GM21528 (cell line): ENCODE results near the gene DPEP3.
A peak's percentile ranks its signal among the peaks of the same experiment; 100 is the strongest.
"Not testable (repeated sequence)": the region's sequence is repeated elsewhere in the genome, so short reads cannot be mapped to it uniquely, and the experiment has no call there.

Experiments
- ATAC-seq: cut with Tn5 transposase; IDR thresholded peaks from one replicate; pipeline ENCODE4 v1.9.1; 2021; ENCODE audit warnings: mild to moderate bottlenecking, moderate library complexity; ENCODE audit not compliant: unreplicated experiment, low FRiP score

DPEP3 gene, protein sequence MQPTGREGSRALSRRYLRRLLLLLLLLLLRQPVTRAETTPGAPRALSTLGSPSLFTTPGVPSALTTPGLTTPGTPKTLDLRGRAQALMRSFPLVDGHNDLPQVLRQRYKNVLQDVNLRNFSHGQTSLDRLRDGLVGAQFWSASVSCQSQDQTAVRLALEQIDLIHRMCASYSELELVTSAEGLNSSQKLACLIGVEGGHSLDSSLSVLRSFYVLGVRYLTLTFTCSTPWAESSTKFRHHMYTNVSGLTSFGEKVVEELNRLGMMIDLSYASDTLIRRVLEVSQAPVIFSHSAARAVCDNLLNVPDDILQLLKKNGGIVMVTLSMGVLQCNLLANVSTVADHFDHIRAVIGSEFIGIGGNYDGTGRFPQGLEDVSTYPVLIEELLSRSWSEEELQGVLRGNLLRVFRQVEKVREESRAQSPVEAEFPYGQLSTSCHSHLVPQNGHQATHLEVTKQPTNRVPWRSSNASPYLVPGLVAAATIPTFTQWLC

DNA sequence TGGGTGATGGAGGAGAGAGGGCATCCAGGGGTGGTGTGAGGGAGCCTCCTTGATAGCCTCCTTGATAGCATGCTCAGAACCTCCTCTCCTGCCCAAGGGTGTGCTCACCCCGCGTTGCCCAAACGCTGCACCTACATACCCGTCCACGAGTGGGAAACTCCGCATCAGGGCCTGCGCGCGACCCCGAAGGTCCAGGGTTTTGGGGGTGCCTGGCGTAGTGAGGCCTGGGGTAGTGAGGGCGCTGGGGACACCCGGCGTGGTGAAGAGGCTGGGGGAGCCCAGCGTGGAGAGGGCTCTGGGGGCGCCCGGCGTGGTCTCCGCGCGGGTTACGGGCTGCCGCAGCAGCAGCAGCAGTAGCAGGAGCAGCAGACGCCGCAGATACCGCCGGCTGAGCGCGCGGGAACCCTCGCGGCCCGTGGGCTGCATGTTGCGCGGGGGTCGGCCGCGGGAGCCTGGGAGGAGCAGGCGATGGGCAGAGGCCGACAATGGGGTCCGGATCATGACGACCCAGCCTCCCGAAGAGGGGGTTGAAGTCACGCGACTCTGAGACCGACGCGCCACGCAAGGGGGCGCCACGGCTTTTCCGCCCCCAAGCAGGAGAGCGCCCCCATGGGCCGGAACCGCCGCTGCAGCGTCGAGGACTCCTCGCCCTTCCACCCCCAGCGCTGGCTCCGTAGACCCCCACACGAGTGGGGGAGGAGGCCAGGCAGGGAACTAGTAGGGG lies at the start of gene DPEP3:
DPEP3 (minus strand) TSS at position 545 of the 724 bp plus-strand sequence; CDS start at position 426, 119 bp downstream.
- no peak for ATAC-seq

DNA sequence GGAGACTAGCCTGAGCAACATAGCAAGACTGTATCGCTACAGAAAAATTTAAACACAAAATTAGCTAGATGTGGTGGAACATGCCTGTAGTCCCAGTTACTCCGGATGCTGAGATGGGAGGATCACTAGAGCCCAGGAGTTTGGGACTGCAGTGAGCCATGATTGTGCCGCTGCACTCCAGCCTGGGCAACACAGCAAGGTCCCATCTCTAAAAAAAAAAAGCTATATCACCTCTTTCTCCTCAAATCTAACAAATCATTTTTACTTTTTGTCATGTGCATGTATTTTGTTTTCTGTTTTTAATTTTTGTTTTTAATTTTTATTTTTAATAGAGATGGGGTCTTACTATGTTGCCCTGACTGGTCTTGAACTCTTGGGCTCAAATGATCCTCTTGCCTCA lies 48.7 kb upstream of the DPEP3 start:
- ATAC-seq: no peak

DNA sequence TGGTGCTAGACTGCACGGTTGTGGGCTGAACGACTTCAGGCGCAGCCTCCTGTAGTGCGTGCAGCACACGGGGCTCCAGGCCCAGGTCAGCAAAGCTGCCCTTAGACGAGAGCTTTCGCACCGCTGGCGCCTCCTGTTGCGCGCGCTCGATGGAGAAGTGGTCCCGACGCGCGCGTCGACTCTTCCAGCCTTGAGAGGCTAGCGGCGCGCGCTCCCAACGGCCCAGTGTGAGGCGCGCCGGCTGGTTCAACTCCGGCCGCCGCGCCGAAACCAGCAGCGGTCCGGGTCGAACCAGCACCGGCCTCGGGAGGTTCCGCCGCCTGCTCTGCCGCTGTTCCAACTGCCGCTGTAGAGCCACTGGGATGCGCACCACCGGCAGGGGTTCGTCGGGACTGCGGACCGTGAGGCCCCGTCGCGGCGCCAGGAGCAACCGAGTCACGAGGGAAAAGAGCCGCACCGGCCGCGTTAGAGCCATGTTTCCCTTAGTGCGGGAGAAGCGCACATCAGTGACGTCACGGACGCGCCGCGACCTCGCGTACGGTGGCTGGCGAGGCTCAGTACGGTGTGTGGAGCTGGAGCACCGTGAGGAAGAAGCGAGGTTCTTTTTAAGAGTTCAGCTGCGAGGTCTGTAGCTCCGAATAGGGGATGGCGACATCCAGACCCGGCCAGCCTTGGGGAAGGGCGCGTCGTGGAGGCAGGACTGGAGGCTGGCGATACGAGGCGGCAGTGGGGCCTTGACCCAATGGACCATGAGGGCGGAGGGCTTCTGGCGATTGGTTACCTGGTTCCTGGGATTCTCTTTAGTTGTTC lies 42.6 kb upstream of the DPEP3 start, which contains the start of the genes DDX28 and DUS2:
DDX28 (minus strand) TSS at position 505 of the 810 bp plus-strand sequence; CDS start at position 475, 30 bp downstream.
DUS2 (plus strand) TSS at position 557 of the 810 bp plus-strand sequence. CDS start 14,740 bp downstream, outside the sequence.
- peak; percentile 78 for ATAC-seq

DNA sequence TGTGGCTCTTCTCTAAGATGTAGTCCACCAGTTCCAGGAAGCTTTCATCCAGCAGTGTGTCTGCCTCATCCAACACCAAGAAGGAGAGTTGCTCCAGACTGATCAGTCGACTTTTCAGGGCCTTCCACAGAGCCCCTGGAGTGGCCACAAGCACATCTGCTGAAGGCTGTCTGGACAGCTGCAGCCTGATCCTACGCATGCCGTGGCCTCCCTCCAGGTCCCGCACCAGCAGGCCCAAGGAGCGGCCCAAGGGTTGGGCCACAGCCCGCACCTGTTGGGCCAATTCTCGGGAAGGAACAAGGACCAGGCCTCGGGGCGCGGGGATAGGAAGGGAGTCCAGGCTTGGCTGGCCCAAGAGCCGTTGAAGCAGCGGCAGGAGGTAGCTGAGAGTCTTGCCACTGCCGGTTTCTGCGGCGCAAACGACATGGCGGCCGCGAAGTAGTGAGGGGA lies 42.0 kb upstream of the DPEP3 start:
- peak; percentile 18 for ATAC-seq

DNA sequence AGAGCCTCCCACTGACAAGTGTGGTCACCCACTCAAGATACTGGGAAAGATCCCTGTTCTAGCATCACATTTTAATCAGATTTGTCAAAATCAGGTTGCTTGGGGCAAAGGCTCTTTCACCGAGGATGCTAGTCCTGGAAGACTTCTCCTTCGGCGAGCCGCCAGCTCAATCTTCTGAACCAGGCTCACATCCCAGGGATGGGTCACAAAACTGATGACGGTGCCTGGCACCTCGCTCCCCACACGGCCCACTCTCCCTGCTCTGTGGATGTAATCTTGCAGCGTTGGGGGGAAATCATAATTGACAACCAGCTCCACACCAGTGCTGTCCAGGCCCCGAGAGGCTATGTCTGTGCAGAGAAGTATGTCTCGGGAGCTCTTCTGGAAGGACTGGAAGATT lies 41.2 kb upstream of the DPEP3 start:
- ATAC-seq: no peak

DNA sequence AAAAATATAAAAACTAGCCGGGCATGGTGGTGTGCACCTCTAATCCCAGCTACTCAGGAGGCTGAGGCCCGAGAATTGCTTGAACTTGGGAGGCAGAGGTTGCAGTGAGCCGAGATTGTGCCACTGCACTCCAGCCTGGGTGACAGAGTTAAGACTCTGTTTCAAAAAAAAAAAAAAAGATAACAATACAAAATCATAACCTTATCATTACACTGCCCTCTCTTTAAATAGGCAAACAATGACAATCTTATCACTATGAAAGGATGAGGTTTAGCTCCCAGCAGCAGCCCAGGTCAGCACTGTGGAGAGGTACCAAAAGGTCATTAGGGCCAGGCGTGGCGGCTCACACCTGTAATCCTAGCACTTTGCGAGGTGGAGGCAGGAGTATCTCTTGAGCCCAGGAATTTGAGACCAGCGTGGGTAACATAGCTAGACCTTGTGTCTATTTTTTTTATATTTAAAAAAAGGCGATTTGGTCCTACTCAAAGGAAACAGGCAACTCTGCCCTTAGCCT lies 38.9 kb upstream of the DPEP3 start:
- no peak for ATAC-seq

DNA sequence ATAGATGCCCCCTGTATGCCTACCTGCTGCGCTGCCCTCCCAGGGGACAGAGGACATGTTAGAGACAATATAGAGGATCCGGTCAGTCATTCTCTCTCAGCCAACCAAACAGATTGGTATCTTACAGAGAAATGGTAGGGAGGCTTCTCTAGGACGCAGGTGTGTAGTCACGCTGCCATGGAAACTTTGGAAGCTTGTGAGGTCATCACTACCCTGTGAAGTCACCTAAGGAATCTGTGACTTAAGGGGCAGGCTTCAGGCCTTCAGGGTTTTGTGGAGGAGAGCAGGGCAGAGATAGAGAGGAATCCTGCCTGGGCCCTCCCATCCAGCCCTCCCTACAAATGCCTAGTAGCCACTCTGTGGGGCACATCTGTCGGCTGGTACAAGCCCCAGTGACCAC lies 35.4 kb upstream of the DPEP3 start, which contains the start of gene DPEP2NB:
DPEP2NB (minus strand) TSS at position 231 of the 400 bp plus-strand sequence; CDS start at position 90, 141 bp downstream.
- no peak for ATAC-seq

DNA sequence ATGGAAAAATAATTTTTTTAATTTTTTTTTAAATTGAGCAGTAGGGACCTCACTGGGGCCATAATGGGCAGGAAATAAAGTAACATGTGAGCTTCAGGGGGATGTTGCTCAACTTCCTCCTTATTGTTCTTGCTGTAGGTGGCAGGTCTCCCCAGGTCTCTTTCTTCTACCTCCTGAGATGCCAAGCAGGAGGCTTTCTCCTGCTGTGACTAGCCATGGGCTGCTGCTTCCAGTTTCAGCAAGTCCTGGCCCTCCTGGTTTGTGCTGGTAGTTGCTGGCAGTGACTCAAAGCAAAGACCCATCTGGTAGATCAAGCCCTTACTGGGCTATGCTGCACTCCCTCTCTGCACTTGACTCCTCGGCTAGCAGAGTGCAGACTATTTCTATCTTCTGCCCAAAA lies 33.1 kb upstream of the DPEP3 start:
- ATAC-seq: no peak

DNA sequence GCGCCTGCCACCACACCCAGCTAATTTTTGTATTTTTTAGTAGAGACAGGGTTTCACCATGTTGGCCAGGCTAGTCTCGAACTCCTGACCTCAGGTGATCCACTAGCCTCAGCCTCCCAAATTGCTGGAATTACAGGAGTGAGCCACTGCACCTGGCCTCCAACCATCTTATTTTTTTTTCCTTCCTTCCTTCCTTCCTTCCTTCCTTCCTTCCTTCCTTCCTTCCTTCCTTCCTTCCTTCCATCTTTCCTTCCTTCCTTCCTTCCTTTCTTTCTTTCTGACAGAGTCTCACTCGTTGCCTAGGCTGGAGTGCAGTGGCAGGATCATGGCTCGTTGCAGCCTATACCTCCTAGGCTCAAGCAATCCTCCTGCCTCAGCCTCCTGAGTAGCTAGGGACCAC lies 29.6 kb upstream of the DPEP3 start:
- not testable (repeated sequence) for ATAC-seq

DNA sequence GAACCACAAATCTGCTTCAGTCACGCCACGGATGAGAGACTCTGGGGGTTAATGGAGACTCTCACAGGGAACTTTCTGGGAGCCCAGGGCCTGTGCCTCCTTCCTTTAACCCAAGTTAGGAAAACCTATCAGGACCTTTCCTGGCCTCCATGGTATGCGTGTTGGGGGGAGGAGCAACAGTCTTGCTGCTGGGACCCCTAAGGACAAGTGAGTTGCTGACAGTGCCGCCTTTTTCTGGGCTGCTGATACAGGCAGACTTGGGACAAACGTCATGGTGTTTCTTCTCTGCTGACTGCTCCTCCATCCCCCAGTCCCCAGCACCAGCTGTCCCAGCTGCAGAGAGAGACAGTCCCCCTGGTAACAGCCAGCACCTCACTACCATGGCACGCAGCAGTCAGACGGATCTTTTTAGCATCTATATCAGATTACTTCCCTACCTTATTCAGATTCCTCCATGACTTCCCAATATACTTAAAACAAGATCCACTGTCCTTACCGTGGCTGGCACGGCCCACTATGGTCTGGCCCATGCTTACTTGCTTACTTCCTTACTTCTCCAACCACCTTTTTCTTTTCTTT lies 28.9 kb upstream of the DPEP3 start:
- ATAC-seq: no peak

DNA sequence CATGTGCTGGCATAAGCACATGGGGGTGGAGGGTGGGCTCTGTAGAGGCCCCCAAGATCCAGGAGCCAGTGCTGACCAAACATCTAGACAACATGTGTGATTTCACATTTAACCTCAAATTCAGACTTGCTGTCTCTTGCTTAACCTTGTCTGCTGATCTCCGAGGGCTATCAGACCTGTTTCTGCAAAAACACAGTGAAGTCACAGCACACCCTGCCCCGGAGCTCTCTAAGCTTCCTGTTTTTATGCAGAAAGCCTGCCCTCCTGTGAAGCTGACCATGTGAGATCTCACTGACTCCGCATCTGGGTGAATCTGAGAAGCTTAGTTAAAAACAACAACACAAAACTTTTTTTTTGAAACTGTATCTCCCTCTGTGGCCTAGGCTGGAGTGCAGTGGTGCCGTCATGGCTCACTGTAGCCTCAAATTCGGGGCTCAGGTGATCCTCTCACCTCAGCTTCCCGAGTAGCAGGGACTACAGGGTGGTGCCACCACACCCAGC lies 25.5 kb upstream of the DPEP3 start:
- ATAC-seq: no peak

DNA sequence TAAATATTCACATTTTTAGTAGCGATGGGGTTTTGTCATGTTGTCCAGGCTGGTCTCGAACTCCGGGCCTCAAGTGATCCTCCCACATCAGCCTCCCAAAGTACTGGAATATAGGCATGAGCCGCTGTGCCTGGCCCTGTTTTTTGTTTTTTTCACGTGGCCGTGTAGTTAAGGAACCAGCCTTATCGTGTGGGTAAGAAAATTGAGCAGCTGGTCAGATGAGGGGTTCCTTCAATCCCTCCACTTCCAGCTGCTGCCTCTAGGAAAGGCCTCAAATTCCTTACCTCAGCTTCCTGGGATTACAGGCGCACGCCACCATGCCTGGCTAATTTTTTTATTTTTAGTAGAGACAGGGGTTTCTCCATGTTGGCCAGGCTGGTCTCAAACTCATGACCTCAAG lies 24.9 kb upstream of the DPEP3 start:
- no peak for ATAC-seq

DNA sequence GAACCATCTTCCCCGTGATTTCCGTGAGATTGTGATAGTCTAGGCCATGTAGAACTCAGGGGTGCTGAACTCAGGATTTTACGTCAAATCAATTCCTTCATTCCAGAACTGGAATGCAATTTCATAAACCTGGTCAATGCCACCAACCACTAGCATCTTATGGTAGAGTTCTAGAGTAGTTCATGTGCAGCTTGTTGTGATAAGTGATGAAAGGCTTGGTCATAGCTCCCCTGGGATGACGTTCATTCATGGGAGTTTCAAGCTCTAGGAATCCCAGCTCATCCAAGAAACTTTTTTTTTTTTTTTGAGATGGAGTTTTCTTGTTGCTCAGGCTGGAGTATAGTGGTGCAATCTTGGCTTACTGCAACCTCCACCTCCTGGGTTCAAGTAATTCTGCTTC lies 22.7 kb upstream of the DPEP3 start:
- ATAC-seq: no peak

DNA sequence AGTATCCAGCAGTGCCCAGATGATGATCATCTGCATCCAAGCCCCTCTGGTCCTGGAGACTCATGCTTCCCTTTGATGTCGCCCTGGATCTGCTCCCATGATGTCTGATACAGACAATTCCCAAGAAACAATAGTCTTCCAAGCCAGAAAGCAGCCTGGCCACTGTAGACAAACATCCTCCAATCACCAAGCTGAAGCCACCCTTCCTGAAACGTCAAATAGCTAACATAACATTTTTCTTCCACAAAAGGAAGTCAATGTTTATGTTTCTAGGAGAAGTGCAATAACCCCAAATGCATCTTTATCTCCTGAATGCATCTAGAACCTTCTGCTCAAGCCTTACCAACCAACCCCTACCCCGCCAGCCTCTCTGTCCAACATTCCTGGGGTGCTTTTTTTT lies 20.2 kb upstream of the DPEP3 start:
- no peak for ATAC-seq

DNA sequence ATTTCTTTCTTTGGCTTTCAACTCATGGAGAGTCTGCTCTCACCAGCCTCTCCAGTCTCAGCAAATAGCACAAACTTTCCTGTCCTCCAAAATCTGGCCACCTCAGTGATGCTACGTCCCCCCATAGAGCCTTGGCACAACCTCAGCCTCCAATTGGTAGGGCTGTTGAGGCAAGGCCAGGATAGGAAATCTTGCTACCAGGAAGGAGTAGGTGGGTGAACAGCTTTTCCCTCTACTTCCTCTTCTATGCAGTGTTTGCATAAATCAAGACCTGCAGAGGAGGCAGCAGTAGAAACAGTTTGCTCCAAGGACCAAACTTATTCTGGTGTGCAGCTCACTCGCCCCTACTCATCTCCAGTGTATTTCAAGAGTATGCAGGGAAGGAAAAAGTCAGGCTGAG lies 19.7 kb upstream of the DPEP3 start:
- ATAC-seq: no peak

DNA sequence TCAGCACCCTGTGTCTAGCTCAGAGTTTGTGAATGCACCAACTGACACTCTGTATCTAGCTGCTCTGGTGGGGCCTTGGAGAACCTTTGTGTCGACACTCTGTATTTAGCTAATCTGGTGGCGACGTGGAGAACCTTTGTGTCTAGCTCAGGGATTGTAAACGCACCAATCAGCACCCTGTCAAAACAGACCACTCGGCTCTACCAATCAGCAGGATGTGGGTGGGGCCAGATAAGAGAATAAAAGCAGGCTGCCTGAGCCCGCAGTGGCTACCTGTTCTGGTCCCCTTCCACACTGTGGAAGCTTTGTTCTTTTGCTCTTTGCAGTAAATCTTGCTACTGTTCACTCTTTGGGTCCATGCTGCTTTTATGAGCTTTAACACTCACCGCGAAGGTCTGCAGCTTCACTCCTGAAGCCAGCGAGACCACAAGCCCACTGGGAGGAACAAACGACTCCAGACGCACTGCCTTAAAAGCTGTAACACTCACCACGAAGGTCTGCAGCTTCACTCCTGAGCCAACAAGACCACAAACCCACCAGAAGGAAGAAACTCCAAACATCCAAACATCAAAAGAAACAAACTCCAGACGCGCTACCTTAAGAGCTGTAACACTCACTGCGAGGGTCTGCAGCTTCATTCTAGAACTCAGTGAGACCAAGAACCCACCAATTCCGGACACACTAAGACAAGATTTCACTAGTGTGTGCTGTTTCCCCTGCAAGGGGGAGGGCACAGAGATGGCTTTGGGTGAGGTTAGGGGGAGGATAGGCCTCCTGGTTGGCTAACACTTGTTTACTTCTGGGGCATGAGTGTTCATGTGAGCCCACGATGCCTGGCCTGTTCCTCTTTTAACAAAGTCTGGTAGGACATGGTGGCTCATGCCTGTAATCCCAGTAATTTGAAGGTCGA lies 18.7 kb upstream of the DPEP3 start, which contains the start of gene DPEP2:
DPEP2 (minus strand) TSS at position 706 of the 910 bp plus-strand sequence. CDS start 6,272 bp downstream, outside the sequence.
- ATAC-seq: not testable (repeated sequence)

DNA sequence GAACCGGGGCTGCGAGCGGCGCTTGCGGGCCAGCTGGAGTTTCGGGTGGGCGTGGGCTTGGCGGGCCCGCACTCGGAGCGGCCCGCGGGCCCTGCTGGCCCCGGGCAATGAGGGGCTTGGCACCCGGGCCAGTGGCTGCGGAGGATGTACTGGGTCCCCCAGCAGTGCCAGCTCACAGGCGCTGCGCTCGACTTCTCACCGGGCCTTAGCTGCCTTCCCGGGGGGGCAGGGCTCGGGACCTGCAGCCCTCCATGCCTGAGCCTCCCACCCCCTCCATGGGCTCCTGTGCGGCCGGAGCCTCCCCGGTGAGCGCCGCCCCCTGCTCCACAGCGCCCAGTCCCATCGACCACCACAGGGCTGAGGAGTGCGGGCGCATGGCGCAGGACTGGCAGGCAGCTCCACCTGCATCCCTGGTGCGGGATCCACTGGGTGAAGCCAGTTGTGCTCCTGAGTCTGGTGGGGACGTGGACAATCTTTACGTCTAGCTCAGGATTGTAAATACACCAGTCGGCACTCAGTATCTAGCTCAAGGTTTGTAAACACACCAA lies 18.0 kb upstream of the DPEP3 start:
- ATAC-seq: not testable (repeated sequence)

DNA sequence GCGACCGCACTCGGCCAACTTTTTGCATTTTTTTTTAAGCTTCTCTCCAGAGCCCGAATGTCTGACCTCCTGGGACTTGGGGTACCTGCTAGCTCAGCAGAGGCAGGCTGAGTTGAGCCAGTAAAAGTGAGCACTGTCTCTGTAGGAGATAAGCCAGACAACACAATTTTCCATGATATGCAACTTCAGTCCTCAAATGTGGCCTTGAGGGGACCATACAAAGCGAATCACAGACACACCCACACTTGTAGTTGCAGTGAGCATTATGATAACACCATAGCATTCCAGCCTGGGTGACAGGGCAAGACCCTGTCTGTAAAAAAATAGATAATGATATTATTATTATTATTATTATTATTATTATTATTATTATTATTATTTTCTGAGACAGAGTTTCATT lies 16.4 kb upstream of the DPEP3 start:
- no peak for ATAC-seq
